HL-60 (cell line): ENCODE data around the gene CHMP4A.

Experiments
- GABPA ChIP-seq: IDR thresholded peaks from 2 replicates; pipeline ENCODE4 v1.6.1; 2012; ENCODE audit warnings: low read depth
- TF ChIP-seq, protein P1 (sequence below): IDR thresholded peaks from one replicate; pipeline ENCODE4 v1.5.1; 2011; ENCODE audit warnings: low read length, control low read depth, inconsistent platforms; ENCODE audit not compliant: insufficient read depth
- TF ChIP-seq, protein P2 (sequence below): IDR thresholded peaks from 2 replicates; pipeline ENCODE4 v1.6.1; 2012; ENCODE audit warnings: low read depth; ENCODE audit not compliant: insufficient replicate concordance

DNA sequence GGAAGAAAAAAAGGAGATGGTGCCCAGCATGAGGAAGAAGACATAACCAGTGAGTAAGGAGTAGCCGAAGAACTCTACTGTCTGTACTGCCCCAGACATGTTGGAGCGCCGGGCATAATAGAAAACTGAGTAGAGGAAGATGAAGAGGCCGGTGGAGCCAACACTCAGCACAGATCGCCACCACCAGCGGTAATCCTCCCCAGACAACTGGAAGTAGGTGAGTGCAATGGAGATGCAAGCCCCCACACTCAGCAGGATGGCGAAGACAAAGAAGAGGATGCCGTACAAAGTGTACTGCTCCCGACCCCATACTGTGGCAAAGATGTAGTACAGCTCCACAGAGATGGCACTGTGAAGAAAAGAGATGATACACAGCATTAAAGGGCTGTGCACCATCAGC, 23.8 kb downstream of the CHMP4A start:
- TF ChIP-seq, protein P1, sequence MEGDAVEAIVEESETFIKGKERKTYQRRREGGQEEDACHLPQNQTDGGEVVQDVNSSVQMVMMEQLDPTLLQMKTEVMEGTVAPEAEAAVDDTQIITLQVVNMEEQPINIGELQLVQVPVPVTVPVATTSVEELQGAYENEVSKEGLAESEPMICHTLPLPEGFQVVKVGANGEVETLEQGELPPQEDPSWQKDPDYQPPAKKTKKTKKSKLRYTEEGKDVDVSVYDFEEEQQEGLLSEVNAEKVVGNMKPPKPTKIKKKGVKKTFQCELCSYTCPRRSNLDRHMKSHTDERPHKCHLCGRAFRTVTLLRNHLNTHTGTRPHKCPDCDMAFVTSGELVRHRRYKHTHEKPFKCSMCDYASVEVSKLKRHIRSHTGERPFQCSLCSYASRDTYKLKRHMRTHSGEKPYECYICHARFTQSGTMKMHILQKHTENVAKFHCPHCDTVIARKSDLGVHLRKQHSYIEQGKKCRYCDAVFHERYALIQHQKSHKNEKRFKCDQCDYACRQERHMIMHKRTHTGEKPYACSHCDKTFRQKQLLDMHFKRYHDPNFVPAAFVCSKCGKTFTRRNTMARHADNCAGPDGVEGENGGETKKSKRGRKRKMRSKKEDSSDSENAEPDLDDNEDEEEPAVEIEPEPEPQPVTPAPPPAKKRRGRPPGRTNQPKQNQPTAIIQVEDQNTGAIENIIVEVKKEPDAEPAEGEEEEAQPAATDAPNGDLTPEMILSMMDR: no peak
- no peak for TF ChIP-seq GABPA
- TF ChIP-seq, protein P2, sequence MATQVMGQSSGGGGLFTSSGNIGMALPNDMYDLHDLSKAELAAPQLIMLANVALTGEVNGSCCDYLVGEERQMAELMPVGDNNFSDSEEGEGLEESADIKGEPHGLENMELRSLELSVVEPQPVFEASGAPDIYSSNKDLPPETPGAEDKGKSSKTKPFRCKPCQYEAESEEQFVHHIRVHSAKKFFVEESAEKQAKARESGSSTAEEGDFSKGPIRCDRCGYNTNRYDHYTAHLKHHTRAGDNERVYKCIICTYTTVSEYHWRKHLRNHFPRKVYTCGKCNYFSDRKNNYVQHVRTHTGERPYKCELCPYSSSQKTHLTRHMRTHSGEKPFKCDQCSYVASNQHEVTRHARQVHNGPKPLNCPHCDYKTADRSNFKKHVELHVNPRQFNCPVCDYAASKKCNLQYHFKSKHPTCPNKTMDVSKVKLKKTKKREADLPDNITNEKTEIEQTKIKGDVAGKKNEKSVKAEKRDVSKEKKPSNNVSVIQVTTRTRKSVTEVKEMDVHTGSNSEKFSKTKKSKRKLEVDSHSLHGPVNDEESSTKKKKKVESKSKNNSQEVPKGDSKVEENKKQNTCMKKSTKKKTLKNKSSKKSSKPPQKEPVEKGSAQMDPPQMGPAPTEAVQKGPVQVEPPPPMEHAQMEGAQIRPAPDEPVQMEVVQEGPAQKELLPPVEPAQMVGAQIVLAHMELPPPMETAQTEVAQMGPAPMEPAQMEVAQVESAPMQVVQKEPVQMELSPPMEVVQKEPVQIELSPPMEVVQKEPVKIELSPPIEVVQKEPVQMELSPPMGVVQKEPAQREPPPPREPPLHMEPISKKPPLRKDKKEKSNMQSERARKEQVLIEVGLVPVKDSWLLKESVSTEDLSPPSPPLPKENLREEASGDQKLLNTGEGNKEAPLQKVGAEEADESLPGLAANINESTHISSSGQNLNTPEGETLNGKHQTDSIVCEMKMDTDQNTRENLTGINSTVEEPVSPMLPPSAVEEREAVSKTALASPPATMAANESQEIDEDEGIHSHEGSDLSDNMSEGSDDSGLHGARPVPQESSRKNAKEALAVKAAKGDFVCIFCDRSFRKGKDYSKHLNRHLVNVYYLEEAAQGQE: no peak
